HG02943 (cell line): Measurements from ENCODE around the gene ZFY.

Source experiments
- ATAC-seq: cut with Tn5 transposase; IDR thresholded peaks from one replicate; pipeline ENCODE4 v1.9.1; 2021; ENCODE audit warnings: mild to moderate bottlenecking, low read depth, moderate library complexity; ENCODE audit not compliant: unreplicated experiment

The ZFY gene

DNA sequence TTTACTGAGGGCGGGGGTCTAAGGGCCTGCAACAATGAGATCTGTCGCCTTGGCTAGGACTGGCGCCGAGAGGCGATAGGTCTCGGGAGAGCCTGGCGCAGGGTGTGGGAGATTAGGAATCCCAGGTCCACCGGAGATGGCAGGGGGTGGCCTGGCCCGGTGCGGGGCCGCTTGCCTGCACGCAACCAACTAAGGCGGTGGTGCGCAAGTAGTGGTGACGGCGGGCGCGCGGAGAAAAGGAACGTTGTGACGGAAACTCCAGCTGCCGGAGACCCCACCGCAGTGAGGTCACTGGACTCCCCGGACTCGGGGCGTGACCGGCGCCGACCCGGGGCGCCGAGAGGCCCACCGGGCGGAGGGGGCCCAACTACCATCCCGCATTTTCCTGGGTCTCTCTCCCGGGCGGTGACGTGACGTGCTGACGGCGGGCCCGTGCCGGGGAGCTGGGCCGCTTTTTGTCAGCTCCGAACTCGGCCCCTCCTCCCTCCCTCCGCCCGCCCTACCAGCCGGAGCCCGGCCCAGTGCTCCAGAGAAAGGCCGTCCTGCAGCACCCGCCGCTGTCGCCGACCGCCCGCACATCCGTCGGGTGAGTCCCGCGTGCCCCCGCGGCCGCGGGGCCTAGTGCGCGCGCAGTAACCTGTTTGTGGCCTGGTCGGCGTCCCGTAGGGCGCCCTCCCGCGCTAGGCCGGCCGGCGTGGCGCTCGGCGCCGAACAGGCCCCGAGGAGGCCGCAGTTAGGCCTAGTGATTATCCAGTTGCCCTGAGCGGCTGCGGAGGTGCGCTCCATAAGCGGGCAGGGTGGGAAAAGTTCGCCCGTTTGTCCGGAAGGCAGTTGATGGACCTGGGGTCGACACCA, at the start of gene ZFY:
Gene ZFY (plus strand): TSS at position 521 of the 855 bp plus-strand sequence. CDS start 18,556 bp downstream, outside the sequence.
- ATAC-seq: no peak

DNA sequence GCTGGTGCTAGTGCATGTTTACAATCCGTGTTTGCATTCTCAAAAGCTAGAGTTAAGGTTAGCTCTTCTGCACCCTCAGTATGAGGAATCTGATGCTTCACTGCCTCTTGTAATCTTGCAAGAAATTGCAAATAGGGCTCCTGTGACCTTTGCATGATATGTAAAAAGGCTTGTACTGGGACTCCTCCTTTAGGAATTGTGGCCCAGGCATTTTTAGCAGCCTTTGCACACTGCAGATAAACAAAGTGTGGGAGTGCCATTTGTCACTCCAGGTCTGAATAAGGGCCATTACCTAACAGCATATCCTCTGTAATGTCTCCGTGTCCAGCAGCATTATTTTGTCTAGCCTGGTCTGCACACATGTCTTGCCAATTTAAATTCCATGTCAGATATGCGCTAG, 49.3 kb upstream of the ZFY start:
- no peak for ATAC-seq

DNA sequence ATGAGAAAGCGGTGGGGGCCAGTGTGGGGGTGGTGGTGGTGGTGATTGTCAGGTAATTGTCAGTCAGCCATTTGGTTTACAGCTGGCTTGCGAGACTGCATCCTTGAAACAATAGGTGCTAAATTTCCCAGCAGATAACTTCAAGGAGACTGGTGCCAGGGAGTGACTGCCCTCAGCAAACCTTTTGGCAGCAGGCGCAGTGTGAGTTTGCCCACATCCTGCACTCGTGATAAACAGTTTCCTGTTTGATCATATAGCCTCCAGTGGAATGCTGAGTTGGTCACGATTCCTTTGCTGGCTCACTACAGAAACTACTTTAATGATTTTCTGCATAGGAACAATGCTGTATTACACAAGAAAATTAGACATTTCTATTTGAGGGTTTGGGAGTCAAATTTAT, 47.8 kb upstream of the ZFY start:
- no peak for ATAC-seq

DNA sequence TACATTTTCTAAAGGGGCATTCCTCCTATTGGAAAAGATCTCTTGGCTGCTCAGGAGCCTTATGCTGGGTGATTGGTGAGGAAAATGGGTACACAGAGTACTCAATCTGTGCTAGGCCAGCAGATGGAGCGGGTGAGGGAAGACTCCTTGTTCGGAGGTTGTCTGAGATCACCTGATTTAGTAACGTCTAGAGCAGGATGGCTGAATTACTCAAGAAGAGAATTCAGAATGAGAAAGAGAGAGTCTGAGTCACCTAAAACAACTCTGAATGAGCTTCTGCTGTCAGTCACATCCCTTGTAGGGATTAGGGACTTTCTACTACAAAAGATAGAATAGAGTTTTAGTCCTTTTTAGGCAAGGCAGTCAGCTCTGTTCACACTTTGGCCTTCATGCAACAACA, 47.2 kb upstream of the ZFY start:
- ATAC-seq: no peak

DNA sequence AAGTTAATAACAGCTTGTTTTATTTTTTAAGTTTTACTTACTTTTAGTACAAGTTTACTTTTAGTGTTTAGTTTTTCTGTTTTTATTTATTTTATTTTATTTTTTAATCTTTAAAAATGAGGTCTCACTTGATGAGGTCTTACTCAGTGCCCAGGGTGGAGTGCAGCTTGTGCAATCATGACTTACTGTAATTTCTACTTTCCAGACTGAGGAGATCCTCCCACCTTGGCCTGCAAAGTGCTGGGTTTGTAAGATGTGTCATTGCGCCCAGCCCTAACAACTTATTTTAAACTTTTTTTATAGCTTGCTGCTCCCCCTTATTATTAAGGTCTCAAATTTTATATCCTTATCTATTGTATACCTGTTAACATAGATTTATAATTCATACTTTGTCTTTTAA, 41.7 kb upstream of the ZFY start:
- ATAC-seq: no peak

DNA sequence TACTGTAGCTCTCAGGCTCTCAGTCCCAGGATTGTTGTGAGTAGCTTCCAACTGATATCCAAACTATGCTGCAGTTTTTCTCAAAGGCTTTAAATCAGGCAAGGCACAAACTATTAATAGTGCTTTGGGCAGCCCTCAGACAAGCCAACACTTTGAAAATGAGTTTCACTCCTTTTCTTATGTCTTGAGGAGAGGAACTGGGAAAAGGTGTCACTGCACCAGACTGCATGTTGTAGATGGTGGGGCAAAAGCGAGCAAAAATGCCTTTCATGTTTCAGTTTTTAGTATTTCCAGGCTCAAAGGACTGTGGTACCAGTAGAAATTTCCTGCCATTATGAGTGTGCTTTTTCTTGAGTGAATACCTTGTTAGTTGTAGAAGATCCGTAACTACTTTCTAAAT, 39.1 kb upstream of the ZFY start:
- no peak for ATAC-seq

DNA sequence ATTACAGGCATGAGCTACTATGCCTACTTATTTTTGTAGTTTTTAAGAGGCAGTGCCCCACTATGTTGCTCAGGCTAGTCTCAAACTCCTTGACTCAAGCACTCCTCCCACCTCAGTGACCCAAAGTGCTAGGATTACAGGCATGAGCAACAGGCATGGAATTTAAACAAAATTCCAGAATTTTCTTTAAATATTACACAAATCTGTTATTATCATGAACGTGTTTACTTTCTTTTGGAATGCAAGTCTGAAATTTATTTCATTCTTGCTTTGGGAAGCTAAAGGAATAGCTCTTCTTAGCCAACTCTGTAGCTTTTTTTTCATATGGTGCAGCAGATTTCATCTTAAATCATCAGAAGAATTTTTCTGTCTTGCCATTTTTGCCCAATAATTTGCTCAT, 27.8 kb upstream of the ZFY start:
- ATAC-seq: no peak

DNA sequence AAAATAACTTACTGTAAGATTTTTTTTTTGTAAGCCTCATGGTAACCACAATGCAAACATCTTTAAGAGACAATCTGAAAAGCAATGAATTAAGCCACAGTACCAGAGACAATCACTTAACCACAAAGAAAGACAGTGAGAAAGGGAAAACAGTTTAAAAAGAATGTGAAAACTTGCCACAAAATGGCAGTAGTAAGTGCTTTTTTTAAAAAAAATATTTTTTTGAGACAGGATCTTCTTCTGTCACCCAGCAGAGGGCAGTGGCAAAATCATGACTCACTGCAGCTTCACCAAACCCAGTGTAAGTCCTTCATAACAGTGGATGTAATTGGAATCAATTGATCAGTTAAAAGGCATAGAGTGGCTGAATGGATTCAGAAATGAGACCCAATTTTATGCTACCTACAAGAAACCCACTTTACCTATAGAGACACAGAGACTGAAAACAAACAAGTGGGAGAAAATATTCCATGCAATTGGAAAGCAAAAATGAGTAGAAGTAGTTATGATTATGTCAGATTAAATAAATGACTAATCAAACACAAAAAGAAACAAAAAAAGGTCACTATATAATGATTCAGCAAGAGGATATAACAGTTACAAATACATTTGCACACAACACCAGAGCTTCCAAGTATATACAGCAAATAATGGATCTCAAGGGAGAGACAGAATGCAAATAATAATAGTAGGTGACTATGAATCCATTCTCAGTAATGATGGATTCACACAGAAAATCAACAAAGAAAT, 21.9 kb upstream of the ZFY start:
- no peak for ATAC-seq

DNA sequence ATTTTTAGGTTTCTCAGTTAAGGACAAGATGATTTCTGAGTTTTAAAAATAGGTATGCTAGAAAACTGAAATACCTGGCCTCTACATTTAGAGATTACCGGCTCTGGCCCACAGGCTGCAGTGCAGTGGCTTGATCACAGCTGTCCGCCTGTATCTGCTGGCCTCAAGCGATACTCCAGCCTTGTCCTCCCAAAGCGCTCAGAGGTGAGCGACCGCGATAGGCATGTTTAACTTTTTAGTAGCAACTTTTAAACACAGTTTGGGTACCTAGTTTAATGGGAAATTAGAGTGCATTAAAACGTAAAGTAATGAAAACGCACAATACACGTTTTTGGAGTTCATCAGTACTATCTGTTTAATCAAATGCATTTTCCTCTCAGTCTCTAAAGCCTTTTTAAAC, 1.1 kb upstream of the ZFY start:
- ATAC-seq: no peak

DNA sequence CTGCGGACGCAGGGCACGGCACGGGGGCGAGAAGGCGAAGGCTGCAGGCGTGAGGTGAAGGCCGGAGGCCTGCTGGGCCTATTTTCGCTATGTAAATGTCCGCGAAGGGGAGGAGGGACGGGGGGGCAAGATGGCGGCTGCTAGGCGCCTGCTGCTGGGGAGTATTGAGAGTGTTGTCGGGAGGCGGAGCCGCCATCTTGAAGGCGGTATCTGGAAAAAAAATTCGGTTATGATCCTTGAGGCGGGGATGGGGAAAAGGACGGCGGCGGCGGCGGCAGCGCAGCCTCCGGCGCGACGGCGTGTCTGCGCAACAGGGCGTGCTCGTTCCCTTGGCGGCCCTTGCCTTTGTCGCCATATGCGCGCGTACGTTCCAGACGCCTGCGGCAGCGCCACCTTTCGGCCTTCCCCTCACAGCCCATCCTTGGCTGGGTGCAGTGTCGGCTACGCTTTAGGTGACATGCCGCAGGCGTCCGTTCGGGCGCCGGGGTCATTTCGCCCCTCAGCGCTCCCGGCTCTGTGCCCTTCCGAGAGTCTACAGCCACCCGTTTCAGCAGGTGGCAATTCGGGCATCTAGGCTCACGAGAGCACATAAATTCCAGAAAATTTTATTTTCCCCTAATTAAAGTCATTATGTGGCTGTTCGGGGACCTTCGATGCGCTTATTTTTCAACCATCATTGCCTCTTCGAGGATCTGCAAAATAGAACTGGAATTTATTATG, 695 bp downstream of the ZFY start:
- no peak for ATAC-seq

DNA sequence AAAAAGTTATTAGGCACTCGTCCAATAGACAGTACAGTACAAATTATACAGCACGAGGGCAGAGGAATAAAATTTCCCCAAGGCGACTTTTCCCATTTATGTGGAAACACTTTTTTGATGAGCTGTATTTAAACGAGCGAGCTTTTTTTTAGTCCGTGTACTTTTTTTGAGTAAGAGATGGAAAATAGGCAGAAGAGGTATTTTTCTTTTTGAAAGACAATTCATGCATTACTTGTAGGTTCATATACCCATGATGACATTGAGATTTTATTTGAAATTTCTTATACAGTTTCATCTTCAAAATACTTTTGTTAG, 1.2 kb downstream of the ZFY start:
- no peak for ATAC-seq

DNA sequence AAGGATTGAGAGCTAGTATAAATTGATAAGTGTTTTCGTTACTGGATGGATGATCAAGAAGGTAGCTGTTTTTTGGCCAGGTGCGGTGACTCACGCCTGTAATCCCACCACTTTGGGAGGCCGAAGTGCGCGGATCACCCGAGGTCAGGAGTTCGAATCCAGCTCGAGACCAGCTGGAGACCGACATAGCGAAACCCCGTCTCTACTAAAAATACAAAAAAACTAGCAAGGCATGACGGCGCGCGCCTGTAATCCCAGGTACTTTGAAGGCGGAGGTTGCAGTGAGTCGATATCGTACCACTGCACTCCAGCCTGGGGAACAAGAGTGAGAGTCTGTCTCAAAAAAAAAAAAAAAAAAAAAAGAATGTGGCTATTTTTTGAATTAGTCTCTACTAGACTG, 2.0 kb downstream of the ZFY start:
- ATAC-seq: no peak

DNA sequence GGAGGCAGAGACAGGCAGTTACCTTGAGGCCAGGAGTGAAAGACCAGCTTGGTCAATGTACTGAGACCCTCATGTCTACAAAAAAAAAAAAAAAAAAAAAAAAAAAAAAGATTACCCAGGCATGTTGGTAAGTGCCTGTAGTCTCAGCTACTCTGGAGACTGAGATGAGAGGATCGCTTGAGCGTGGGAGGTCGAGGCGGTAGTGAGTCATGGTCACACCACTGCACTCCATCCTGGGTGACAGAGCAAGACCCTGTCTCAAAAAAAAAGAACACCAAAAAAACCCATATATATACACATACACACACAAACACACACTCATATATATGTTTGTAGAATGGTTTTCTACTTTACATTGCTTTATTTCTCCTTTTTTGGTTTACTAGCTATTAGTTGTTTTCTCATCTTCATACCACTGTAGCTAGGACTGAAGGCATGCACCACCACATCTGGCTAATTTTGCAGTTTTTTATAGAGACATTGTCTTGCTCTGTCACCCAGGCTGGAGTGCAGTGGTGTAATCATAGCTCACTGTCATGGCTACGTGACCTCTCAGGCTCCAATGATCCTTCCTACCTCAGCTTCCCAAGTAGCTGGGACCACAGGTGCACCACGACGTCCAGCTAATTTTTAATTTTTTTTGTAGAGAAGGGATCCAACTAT, 14.5 kb downstream of the ZFY start:
- ATAC-seq: no peak

DNA sequence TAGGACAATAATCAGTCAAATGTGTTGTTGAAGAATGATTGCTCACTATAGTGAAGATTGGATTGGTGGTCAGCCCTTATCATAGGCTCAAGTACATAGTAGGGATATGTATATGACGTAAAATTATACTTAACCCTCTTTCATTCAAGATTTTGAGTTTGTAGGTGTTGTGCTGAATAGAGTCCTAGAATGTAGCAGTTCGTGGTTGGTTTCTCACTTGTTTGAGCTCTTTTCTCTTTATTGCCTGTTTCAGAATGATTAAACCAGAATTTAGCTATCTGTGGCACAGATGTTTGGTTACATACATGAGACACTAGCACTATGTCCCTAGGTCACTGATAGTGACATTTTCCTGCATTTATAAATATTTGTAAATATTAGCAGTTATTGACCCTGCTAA, 15.5 kb downstream of the ZFY start:
- ATAC-seq: no peak

DNA sequence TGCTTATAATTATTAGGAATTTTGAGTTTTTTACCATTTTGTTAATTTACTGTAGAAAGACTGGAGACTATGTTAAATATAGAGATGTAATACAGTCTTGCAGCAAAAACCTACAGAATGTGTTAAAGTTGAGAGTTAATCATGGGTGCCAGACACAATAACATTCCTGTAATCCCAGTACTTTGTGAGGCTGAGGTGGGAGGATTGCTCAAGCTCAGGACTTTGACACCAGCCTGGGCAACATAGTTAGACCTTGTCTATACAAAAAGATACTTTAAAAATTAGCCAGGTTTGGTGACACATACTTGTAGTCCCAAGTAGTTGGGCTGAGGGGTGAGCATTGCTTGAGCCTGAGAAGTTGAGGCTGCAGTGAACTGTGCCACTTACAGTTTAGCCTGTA, 17.7 kb downstream of the ZFY start:
- ATAC-seq: no peak

DNA sequence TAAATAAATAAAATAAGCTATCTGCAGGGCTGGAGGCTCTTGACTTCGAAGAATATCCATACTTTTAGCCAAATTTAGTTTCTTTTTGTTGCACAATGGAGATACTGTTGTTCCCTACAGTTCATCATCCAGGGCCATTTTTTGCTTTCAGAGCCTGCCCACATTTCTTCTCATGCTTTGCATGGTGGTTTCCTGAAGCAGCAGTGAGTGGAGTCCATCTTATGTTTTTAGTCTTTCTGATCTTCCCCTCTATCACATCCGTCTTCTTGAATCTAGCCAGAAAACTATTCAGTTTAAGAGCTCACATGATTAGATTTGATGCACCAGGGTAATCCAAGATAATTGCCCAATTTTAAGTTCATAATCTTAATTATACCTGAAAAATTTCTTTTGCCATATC, 19.6 kb downstream of the ZFY start:
- ATAC-seq: no peak

DNA sequence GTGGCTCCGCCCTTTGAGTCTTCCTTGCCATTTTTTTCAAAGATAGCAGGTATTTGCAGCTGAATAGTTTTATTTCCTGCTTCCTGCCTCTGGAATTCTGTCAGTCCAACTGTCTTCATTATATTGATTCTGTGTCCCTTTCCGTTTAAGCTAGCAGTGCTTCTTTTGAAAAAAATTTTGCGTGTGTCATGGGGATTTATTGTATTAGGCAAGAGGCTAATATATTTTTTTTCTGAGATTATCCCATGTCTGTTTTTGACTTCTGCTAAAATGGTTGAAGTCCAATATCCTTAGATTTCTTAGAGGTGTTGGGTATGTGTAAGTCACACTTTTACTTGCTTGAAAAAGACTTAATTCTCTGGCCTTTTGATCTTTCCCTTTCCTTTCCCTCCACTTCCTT, 20.4 kb downstream of the ZFY start:
- ATAC-seq: no peak

DNA sequence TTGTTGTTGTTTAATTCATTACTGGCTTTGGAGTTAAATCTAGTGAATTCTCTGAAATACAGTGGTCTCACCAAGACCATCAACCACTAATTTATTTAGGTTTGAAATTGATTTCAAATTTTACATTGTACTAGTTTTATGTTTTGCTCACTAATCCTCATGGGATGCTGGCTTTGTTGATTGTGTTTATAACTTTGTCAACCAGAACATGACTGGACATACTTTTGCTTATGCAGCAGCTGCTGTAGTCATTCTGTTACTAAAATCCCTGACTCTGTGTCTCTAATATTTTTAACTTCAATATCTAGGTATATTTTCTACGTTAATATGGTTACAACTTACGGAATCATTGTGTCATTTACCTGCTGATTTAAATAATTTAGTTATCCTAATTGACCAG, 26.9 kb downstream of the ZFY start:
- no peak for ATAC-seq

DNA sequence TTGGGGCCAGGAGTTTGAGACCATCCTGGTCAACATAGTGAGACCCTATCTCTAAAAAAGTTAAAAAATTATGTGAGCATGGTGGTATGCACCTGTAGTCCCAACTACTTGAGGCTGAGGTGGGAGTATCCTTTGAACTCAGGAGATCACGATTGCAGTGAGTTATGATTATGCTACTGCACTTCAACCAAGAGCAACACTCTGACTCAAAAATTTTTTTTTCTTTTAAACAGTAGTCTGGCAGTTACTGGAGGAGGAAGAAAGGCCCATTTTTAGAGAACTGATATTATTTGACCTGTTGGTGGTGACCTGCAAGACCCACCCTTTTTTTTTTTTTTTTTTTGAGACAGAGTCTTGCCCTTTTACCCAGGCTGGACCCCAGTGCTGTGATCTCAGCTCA, 29.6 kb downstream of the ZFY start:
- ATAC-seq: no peak

DNA sequence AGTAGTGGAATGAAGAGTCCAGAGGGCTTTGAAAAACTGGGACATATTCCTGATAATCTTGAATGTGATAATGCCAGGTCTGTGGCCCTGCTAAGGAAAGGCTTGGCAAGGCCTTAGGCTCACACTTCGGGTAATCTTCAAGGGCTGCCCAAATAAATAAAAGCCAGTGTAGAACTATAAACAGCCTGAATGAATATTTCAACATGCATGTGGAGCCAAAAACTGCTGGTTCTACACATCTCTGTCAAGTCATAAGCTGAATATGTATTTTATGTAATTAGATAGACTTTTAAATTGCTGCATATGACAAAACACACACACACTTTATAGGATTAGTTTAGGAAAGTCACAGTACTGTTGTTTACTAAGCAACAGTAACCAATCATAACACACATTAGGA, 30.4 kb downstream of the ZFY start:
- ATAC-seq: no peak

DNA sequence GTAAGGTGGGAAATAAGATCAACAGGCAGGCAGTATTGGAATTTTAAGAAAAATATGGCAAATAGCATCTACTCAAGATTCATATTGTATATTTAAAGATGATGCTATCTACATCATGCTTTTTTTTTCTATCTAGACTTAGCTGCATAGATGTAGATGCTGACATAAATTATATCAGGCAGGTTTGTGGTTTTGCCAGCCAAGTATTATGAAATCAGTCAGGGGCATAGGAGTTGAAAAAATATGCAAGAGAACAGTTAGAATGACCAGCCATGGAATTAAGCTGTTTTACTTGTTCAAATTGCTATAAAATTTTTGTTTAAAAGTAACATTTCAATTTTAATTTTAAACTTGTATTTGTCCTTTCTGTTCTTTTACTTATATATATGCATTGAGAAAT, 34.4 kb downstream of the ZFY start:
- no peak for ATAC-seq
